K562 (cell line): ENCODE data around the gene GPSM3. TPM values are rescaled to one million over a fixed set of nuclear protein-coding genes. Genes with fewer than 3 reads are reported as not detected.

Experiments used
- ARID2 ChIP-seq: fragments of 450-650 bp; IDR thresholded peaks from 2 replicates; pipeline ENCODE4 v1.6.1; 2017; ENCODE audit warnings: antibody characterized with exemption, mild to moderate bottlenecking
- BCL6 ChIP-seq: fragments of 250-450 bp; sonication (Bioruptor Pico); IDR thresholded peaks from 2 replicates; pipeline ENCODE4 v1.4.0; 2020
- CBX5 ChIP-seq: IDR thresholded peaks from 2 replicates; pipeline ENCODE4 v1.6.1; 2014; ENCODE audit warnings: low read depth, borderline replicate concordance
- ERF ChIP-seq: fragments of 450-650 bp; formaldehyde crosslinking; IDR thresholded peaks from 2 replicates; pipeline ENCODE4 v1.4.0; 2020; ENCODE audit warnings: mild to moderate bottlenecking, mixed read lengths
- FOXM1 ChIP-seq, 2 experiments: fragments of 450-650 bp in 1 of 2; sonication (generic) in 1 of 2; formaldehyde crosslinking in 1 of 2; IDR thresholded peaks; 2 replicates each; pipeline versions ENCODE4 v1.6.1 to v1.9.0; 2017 to 2022; ENCODE audit warnings: low read depth in 2 of 2, mild to moderate bottlenecking in 2 of 2, missing genetic modification reagents in 1 of 2, moderate library complexity in 1 of 2
- KDM5B ChIP-seq: fragments of 200-600 bp; sonication (generic); IDR thresholded peaks from 2 replicates; pipeline ENCODE4 v1.6.1; 2012; ENCODE audit warnings: low read depth, mild to moderate bottlenecking, moderate library complexity, low read length, control low read depth, inconsistent platforms; ENCODE audit not compliant: insufficient replicate concordance
- MCM2 ChIP-seq: fragments of 450-650 bp; IDR thresholded peaks from 2 replicates; pipeline ENCODE4 v1.6.1; 2017; ENCODE audit warnings: low read depth, mild to moderate bottlenecking
- MTA1 ChIP-seq: fragments of 450-650 bp; IDR thresholded peaks from 2 replicates; pipeline ENCODE4 v1.6.1; 2017; ENCODE audit warnings: borderline replicate concordance
- NR2C2 ChIP-seq, 2 experiments: fragments of 200-800 bp in 1 of 2; sonication (Bioruptor generic) in 1 of 2; sonication (generic) in 1 of 2; formaldehyde crosslinking in 1 of 2; IDR thresholded peaks; 2 replicates each; pipeline versions ENCODE4 v1.6.1 to v1.8.0; 2016 to 2022; ENCODE audit warnings: mild to moderate bottlenecking in 1 of 2, missing compliant biosample characterization in 1 of 2, missing genetic modification characterization in 1 of 2, missing genetic modification reagents in 1 of 2
- NR2F6 ChIP-seq: fragments of 450-650 bp; formaldehyde crosslinking; IDR thresholded peaks from 2 replicates; pipeline ENCODE4 v1.4.0; 2020; ENCODE audit warnings: mild to moderate bottlenecking
- NUFIP1 ChIP-seq: fragments of 450-650 bp; IDR thresholded peaks from 2 replicates; pipeline ENCODE4 v1.6.1; 2018; ENCODE audit not compliant: partially characterized antibody
- TRIM25 ChIP-seq: fragments of 450-650 bp; IDR thresholded peaks from 2 replicates; pipeline ENCODE4 v1.7.0; 2016; ENCODE audit warnings: borderline replicate concordance
- ZBTB1 ChIP-seq: sonication (generic); formaldehyde crosslinking; IDR thresholded peaks from 2 replicates; pipeline ENCODE4 v1.8.1; 2023; ENCODE audit warnings: missing genetic modification reagents, low read depth, mild to moderate bottlenecking, borderline replicate concordance
- ZNF436 ChIP-seq: fragments of 250-450, 450-650 bp; sonication (Bioruptor Pico); formaldehyde crosslinking; IDR thresholded peaks from 2 replicates; pipeline ENCODE4 v1.7.0; 2020; ENCODE audit warnings: mild to moderate bottlenecking
- ZNF717 ChIP-seq: fragments of 250-450 bp; sonication (Bioruptor Pico); IDR thresholded peaks from 2 replicates; pipeline ENCODE4 v1.5.0; 2021
- polyA plus RNA-seq, 8 experiments: library from polyadenylated mRNA; depleted of rRNA in 4 of 8; stranded (reverse) in 5 of 8; unstranded in 3 of 8; fragments of >200 nt; fragmentation: Nextera tagmentation in 2 of 8; fragmentation: Illumina TruSeq in 1 of 8; extraction: Ambion mirVana in 2 of 8; extraction: Trizol in 1 of 8; gene quantifications; 2 replicates each; pipeline versions ENCODE4 v1.2.1 to v1.2.3, GENCODE V29; 2011 to 2014; ENCODE audit warnings: inconsistent platforms in 1 of 8, missing spikeins in 1 of 8
- total RNA-seq, 7 experiments: library from RNA; depleted of rRNA in 6 of 7; stranded (reverse); fragments of >200 nt in 6 of 7; fragmentation: Illumina TruSeq in 2 of 7; extraction: Trizol in 2 of 7; gene quantifications; 2 replicates each; pipeline versions ENCODE4 v1.2.1 to v1.2.3, GENCODE V29; 2011 to 2021; ENCODE audit warnings: low replicate concordance in 1 of 7
- TF ChIP-seq, protein P1 (sequence below): fragments of 250-450 bp; sonication (Bioruptor Pico); IDR thresholded peaks from 2 replicates; pipeline ENCODE4 v1.4.0; 2020
- TF ChIP-seq, protein P2 (sequence below): IDR thresholded peaks from 2 replicates; pipeline ENCODE4 v1.6.1; 2011; ENCODE audit not compliant: insufficient read length; ENCODE audit errors: extremely low read depth

Gene GPSM3
- total and polyA plus RNA-seq, 9 of the 15 experiments (the other 6 are each of a cell fraction or from before 2014, with no cell fraction given): 5.3 to 42.6 (median 24.4) TPM

DNA sequence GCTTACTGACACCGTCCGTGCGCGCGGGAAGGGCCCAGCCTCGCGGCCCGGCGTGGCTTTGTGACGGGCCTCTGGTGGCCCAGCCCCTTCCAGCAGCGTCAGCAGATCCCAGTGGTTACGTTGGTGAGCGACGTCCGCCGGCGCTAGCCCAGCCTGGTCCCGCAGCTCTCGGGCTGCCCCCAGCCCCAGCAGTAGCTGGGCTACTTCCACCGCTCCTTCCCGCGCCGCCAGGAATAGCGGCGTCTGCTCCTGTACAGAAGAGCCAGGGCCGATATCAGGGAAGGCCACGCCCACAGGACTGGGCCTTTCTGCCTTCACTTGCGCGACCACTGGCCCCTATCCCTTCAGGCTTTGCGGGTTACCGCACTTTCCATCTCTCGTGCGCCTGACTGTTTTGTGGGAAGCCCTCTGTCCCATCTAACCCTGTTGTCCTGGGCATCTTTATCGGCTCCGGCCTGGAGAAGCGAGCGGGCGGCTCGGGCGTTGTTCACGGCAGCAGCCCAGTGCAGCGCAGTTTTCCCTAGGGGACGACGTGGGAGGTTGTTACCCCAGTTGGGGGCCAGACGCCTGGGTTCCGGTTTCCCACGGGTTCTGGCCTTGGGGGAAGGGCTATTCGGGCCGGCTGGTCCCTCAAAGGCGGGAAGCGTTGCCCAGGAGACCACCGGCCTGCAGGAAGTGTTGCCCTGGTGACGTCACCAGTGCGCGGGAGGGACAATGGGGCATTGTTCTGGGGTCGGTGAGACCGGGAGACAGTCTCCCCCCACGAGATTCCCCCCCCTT lies 3.6 kb upstream of the GPSM3 start (continued):
- no peak for TF ChIP-seq CBX5
- TF ChIP-seq BCL6 (CRISPR knock-in tag): no peak
- TF ChIP-seq ZNF717 (CRISPR knock-in tag): no peak
- TF ChIP-seq, protein P1, sequence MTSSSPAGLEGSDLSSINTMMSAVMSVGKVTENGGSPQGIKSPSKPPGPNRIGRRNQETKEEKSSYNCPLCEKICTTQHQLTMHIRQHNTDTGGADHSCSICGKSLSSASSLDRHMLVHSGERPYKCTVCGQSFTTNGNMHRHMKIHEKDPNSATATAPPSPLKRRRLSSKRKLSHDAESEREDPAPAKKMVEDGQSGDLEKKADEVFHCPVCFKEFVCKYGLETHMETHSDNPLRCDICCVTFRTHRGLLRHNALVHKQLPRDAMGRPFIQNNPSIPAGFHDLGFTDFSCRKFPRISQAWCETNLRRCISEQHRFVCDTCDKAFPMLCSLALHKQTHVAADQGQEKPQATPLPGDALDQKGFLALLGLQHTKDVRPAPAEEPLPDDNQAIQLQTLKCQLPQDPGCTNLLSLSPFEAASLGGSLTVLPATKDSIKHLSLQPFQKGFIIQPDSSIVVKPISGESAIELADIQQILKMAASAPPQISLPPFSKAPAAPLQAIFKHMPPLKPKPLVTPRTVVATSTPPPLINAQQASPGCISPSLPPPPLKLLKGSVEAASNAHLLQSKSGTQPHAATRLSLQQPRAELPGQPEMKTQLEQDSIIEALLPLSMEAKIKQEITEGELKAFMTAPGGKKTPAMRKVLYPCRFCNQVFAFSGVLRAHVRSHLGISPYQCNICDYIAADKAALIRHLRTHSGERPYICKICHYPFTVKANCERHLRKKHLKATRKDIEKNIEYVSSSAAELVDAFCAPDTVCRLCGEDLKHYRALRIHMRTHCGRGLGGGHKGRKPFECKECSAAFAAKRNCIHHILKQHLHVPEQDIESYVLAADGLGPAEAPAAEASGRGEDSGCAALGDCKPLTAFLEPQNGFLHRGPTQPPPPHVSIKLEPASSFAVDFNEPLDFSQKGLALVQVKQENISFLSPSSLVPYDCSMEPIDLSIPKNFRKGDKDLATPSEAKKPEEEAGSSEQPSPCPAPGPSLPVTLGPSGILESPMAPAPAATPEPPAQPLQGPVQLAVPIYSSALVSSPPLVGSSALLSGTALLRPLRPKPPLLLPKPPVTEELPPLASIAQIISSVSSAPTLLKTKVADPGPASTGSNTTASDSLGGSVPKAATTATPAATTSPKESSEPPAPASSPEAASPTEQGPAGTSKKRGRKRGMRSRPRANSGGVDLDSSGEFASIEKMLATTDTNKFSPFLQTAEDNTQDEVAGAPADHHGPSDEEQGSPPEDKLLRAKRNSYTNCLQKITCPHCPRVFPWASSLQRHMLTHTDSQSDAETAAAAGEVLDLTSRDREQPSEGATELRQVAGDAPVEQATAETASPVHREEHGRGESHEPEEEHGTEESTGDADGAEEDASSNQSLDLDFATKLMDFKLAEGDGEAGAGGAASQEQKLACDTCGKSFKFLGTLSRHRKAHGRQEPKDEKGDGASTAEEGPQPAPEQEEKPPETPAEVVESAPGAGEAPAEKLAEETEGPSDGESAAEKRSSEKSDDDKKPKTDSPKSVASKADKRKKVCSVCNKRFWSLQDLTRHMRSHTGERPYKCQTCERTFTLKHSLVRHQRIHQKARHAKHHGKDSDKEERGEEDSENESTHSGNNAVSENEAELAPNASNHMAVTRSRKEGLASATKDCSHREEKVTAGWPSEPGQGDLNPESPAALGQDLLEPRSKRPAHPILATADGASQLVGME (CRISPR knock-in tag): peak; percentile 93
- TF ChIP-seq NR2F6: peak; percentile 38; the same call in 1 of the 2 replicates
- no peak for TF ChIP-seq TRIM25
- TF ChIP-seq NUFIP1: no peak
- no peak; the same call in 1 of the 2 replicates for TF ChIP-seq ZBTB1 (CRISPR knock-in tag)
- TF ChIP-seq, protein P2, sequence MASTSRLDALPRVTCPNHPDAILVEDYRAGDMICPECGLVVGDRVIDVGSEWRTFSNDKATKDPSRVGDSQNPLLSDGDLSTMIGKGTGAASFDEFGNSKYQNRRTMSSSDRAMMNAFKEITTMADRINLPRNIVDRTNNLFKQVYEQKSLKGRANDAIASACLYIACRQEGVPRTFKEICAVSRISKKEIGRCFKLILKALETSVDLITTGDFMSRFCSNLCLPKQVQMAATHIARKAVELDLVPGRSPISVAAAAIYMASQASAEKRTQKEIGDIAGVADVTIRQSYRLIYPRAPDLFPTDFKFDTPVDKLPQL: no peak
- peak; percentile 97 for TF ChIP-seq MTA1
- peak; percentile 53; the same call in 1 of the 2 replicates for TF ChIP-seq ERF (CRISPR knock-in tag)
- peak; percentile 75 for TF ChIP-seq KDM5B
- TF ChIP-seq FOXM1 (IDR thresholded peaks at IDR 0.05; ENCODE audit: low read depth): no peak
- TF ChIP-seq FOXM1 (CRISPR knock-in tag; IDR thresholded peaks at IDR 0.05; ENCODE audit: low read depth): peak; percentile 92; the same call in 1 of the 2 replicates
- TF ChIP-seq NR2C2 (CRISPR knock-in tag; IDR thresholded peaks at IDR 0.05): peak; percentile 87
- TF ChIP-seq NR2C2 (tag; IDR thresholded peaks at IDR 0.05): peak; percentile 80; the same call in 1 of the 2 replicates
- TF ChIP-seq ARID2: no peak
- TF ChIP-seq MCM2: no peak
- TF ChIP-seq ZNF436 (CRISPR knock-in tag): no peak
